HG03521 (cell line): ENCODE measurements around the gene FHIT.
A peak's percentile ranks its signal among the peaks of the same experiment; 100 is the strongest.

Experiments used
- ATAC-seq: cut with Tn5 transposase; IDR thresholded peaks from one replicate; pipeline ENCODE4 v1.9.1; 2021; ENCODE audit warnings: mild to moderate bottlenecking, moderate library complexity; ENCODE audit not compliant: unreplicated experiment

FHIT gene

DNA sequence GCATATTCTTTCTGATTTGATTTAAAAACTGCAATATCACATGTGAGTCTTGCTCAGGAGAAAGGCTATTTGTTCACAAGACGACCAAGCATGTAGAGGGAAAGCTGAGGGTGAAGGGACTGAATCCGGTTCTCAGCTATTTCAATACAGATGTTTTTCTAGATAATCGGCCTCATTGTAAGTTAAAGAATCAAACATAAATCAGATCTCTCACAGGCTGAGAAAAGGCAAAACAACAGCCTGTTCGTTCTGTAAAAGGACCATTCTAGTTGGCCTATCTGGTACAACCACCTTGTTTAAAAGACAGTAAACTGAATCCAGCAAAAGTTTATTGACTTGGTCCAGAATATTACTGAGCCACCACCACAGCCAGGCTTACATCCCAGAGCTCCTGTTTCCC, 1155.7 kb downstream of the FHIT start:
- ATAC-seq = no peak

DNA sequence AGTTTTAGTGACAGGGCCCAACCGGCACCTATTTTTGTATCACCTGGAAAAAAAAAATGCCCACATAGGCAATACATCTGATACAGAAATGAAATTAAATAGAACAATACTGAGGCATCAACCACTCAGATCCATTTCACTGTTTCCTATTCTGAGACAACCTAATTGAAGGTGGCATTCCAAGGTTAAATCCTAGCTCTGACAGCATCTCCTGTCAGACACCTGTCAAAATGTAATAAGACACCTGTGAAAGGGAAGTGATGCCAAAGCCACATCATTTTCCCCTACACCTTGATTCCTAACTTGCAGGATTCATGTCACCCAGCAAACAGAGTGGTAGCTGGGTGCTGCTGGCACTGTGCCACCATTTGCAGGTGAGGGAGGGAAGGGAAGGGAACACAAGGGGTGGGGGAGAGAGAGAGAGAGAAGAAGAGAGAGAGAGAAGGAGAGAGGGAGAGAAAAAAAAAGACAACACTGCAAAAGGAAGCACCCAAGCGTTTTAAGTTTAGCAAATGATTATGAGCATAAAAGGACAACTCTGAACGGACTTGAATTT, 1156.8 kb downstream of the FHIT start:
- no peak for ATAC-seq

GRCh38 chr3:60090548-60090947, 1160.7 kb downstream of the FHIT start:
- ATAC-seq = no peak

DNA sequence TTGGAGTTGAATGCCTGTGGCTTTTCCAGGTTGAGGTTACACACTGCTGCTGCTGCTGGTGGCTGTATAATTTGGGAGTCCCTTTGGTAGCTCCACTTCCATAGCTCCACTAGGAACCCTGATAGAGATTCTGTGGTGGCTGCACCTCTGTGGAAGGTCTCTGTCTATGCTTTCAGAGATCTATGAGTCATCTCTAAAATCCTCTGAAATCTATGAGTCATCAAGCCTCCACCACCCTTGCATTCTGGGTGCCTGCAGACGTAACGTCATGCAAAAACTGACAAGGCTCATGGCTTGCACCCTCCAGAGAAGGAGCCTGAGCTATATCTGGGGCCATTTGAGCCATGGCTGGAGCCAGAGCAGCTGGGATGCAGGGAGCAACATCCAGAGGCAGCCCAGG, 1164.4 kb downstream of the FHIT start:
- no peak for ATAC-seq

- ATAC-seq = no peak
Measured at GRCh38 chr3:60085649-60086048, 1165.6 kb downstream of the FHIT start.

DNA sequence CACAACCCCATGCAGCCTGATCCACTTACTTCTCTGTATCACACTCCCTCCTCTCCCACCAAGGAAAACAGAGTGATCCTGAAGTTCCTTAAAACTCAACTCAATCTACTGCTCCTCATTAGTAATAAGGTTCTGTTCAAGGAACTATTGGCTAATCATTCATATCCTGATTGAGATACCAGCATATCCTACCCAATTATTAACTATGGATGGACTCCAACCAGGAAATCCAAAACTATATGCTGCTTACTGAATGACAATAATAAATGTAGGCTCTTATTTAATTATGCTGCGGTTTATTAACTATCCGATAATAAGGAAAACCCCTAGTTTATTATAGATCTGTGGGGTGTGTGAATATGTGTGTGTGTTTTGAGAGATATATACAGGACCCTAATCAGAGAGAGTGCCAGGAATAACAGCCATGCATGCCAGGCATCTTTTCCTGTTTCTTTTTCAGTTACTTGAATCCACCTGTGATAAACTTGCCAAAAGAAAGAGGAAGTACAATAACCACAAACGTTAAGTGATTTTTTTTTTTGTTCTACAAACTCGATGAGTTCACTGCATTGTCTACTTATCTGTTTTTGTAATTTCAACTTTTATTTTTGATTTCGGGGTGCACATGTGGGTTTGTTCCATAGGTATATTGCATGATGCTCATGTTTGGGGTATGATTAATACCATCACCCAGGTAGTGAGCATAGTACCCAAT, 1169.7 kb downstream of the FHIT start:
- peak; percentile 60 for ATAC-seq

DNA sequence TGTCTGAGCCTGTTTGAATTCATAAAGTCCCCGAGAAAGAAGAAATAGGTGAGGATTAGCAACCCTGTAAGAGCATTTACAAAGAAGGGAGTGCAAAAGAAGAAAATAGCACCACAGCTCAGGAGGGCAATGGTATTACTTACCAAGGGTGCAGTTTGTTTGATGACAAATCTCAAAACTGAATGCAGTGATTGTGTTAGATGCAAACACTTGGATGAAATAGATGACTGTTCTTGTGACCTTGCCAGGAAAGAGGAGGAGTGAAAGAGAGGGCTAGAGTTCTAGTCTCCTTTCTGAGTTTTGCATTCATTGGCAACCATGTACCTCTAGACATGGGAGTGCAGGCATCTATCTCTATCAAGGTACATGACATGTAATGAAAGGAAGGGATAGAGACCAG, 1170.6 kb downstream of the FHIT start:
- no peak for ATAC-seq

- ATAC-seq = no peak
Measured at GRCh38 chr3:60079076-60079475, 1172.2 kb downstream of the FHIT start.

DNA sequence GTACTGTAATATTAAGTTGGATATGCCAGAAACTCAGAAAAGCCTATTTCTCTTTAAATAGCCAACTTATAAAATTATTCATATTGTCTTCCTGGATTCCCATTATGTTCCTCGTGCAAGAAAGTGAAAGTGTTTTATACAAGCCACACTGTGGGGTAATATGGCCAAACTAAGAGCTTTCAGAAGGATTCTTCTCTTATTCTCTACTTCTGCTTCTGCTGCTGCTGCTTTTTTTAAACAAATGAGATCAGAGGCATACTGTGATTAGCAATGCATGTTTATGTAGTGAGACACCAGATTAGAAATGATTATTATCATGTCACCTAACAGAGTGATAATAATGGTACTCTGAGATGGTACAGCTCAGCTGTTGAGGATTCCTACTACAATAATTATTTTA, 1174.9 kb downstream of the FHIT start:
- no peak for ATAC-seq

DNA sequence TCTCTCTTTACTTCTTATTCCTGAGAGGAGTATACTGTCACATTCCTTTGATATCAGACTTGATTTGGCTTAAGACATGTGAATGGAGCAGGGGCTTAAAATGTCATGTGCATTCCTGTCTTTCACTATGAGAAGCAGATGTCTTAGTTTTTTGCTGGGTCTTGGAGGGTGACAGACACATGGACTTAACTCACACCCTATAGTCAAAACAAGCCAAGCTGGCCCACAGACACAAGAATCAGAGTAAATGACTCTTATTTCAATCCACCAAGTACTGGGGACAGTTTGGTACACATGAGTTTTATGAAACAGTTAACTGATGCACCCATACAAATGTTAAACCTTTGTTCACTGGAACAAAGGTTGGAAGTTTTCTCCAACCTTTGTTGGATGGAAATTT, 1177.3 kb downstream of the FHIT start:
- ATAC-seq = no peak

GRCh38 chr3:60073228-60073627, 1178.0 kb downstream of the FHIT start:
- no peak for ATAC-seq

DNA sequence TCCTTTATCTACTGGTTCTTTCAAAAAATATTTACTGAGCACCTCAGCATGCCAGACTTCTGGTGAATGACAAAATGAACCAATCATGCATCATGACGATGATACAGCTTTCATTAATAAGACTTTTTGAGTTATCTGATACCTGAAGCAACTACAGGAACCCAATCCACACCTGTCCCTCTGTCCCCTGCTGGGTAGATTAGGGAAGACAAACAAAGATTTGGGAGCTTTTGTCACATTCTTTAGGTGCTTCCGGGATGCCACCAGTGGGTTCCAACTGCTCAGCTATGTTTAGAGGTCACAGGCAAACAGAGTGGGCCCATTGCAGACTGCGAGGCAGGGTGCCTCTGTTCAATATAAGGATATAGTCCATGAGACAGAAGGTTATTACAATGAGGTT, 1180.9 kb downstream of the FHIT start:
- ATAC-seq = no peak

DNA sequence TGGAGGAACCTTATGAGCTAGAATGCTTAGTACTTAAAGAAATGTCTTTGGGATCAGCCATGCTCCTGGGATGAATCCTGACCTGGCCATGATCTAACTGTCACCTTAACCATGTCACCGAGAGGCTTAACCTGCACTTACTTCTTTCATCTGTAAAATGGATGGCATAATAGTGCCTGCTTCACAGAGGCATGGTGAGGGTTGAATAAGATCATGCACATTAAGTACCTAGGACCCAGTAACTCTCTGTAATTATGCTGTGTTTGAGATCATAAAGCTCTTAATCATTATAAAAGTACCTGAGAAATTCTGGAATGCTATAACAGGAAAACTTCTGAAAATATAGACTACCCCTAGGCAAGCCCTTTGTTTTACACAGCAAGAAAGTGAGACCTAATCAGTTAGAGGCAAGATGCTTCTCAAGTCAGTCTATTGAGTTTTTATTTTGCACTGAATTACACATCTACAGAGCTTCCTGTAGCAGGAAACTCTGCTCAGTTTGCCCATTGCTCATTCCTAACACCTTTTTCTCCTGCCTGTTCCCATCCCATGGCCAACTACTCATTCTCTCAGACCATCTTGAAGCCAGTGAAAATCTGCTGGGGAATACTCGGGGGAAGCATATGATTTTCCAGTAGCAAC, 1185.9 kb downstream of the FHIT start:
- ATAC-seq = no peak

DNA sequence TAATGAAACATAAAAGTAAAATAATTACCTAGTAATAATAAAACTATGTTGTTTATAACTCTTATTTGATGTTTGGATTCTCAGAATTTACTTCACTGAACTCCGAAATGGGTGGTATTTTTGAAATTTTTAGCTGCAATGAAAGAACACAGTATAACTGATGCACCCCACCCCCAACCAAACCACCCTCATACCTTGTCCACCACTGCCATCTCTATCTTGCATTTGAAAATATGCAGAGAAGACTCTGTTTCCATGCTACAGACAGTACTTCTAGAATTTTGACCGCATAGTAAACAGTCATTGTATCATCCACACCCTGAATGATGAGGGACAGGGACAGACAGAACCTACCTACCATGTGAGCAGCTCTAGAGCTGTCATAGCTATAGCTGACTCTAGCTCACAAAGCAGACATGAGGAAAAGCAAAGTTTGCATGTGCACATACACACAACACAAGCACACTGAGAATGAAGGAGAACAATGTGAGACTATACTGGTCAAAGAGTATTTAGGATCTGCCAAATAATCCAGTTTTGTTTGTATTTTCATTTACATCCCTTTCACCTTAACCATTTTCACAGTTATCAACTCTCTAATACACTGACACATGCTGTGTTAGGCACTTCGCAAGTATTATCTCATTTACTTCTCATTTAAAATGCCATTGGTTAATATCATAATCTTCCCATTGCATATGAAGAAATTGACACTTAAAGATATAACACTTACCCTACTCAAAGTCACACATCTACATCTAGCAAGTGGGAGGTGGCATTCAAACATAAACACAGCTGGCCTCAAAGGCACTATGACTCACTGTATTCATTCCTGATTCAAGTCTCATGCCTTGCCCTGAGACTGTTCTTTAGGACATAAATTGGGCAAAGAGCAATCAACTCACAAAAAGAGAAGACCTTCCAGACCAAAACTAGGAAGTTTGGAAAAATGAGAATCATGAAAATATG, 1186.8 kb downstream of the FHIT start:
- ATAC-seq = no peak

GRCh38 chr3:60056404-60056803, 1194.8 kb downstream of the FHIT start:
- ATAC-seq = no peak

- no peak for ATAC-seq
Measured at GRCh38 chr3:60055765-60056164, 1195.5 kb downstream of the FHIT start.

DNA sequence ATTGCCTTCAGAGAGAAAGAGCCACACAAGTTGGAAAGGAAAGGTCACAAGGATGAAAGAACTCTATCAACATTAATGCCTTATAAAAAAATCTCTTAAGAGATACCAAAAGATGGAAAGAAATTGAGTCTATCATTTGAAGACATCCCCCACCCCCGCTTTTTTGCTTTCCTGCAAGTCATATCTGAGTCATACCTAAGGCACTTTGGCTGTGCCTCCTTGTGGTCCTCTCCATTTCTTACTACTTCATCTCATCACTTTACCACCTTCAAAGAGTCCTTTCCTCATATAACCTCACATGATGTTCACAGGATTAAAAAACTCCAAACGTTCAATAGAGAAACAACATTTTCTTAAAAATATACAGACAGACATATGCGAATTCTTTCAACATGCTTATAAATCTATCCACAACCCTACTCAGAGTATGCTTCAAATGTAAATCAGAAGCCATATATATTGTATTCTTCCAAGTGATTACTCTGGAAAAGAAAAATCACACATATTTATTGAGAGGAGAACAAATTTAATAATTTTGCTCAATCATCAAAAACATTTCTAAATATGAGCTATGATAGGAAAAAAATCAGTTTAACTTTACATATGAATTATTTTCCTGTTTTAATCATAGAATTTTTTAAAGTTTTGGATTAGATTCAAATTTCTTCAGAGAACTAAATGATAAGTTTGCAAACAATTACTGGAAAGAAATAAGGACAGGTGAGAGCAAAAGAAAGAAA, 1197.6 kb downstream of the FHIT start:
- ATAC-seq = no peak

GRCh38 chr3:60048447-60048848, 1202.8 kb downstream of the FHIT start:
- ATAC-seq = no peak

DNA sequence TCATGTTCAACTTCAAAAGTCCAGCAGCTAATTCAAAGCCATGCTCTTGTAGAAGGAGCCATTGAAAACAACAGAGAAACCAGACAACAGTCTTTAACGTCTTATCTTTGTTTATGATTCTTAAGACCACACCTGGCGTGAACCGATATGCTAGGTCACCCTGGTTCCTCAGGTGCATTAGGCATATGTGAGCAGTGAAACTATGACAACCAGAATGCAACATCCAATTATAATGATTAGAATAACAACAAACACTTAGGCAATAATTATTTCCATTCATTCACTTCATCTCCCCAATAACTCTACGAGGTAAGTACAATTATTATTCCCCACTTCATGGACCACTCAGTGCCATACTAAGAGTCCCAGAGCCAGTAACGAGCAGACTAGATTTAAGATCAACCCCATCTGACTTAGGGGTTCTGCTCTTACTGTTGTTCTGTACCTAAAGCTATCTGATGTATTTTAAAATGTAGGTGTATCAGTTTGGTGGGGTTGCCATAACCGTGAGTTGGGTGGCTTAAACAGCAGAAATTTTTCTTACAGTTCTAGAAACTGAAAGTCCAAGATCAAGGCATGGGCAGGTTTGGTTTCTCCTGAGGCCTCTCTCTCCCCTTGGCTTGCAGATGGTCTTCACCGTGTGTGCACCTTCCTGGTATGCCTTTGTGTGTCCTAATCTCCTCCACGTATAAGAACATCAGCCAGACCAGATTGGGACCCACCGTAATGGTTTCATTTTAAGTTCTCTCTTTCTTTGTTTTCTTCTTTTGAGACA, 1203.6 kb downstream of the FHIT start:
- ATAC-seq = no peak

- ATAC-seq = no peak
Measured at GRCh38 chr3:60046210-60046609, 1205.0 kb downstream of the FHIT start.
